Hepatocyte (in vitro differentiated cells): ENCODE measurements around the gene MRPL55. TPM values are rescaled to one million over a fixed set of nuclear protein-coding genes. Genes with fewer than 3 reads are reported as not detected.

Experiments used
- DNase-seq: peaks from one replicate; pipeline ENCODE4 v3.0.0-alpha.2; 2016; ENCODE audit warnings: low spot score
- H2AFZ ChIP-seq: fragments of 200-600 bp; sonication (generic); 2 replicates; pipeline ENCODE4 v1.6.0; 2016; ENCODE audit warnings: antibody characterized with exemption, mild to moderate bottlenecking
- H3K27ac ChIP-seq: fragments of 200-600 bp; sonication (generic); 2 replicates; pipeline ENCODE4 v1.5.1; 2016; ENCODE audit warnings: mild to moderate bottlenecking
- H3K27me3 ChIP-seq: fragments of 200-600 bp; sonication (generic); 2 replicates; pipeline ENCODE4 v1.6.1; 2016
- H3K36me3 ChIP-seq: fragments of 200-600 bp; sonication (generic); replicated peaks from 2 replicates; pipeline ENCODE4 v1.5.1; 2016; ENCODE audit warnings: low read depth; ENCODE audit not compliant: insufficient read depth
- H3K4me1 ChIP-seq: fragments of 200-600 bp; sonication (generic); 2 replicates; pipeline ENCODE4 v1.5.1; 2016; ENCODE audit warnings: mild to moderate bottlenecking, moderate library complexity; ENCODE audit not compliant: insufficient read depth
- H3K4me2 ChIP-seq: fragments of 200-600 bp; sonication (generic); 2 replicates; pipeline ENCODE4 v1.6.0; 2016
- H3K4me3 ChIP-seq: fragments of 200-600 bp; sonication (generic); 2 replicates; pipeline ENCODE4 v1.5.1; 2016; ENCODE audit warnings: mild to moderate bottlenecking
- H3K79me2 ChIP-seq: fragments of 200-600 bp; sonication (generic); 2 replicates; pipeline ENCODE4 v1.6.0; 2017; ENCODE audit warnings: mild to moderate bottlenecking
- H3K9me2 ChIP-seq: fragments of 200-600 bp; sonication (generic); replicated peaks from 2 replicates; pipeline ENCODE4 v1.6.0; 2017; ENCODE audit warnings: mild to moderate bottlenecking; ENCODE audit not compliant: insufficient read depth
- H3K9me3 ChIP-seq: fragments of 200-600 bp; sonication (generic); 2 replicates; pipeline ENCODE4 v1.5.1; 2016; ENCODE audit warnings: low read depth, mild to moderate bottlenecking
- H4K20me1 ChIP-seq: fragments of 200-600 bp; sonication (generic); 2 replicates; pipeline ENCODE4 v1.6.0; 2016; ENCODE audit warnings: mild to moderate bottlenecking; ENCODE audit not compliant: insufficient read depth, poor library complexity, severe bottlenecking
- EZH2 ChIP-seq: fragments of 200-600 bp; sonication (generic); IDR thresholded peaks from 2 replicates; pipeline ENCODE4 v1.6.1; 2016; ENCODE audit warnings: antibody characterized with exemption, mild to moderate bottlenecking, borderline replicate concordance
- EZH2phosphoT487 ChIP-seq: fragments of 200-600 bp; sonication (generic); IDR thresholded peaks from one replicate; pipeline ENCODE4 v1.6.1; 2018; ENCODE audit warnings: antibody characterized with exemption, mild to moderate bottlenecking, low read depth, moderate library complexity; ENCODE audit not compliant: unreplicated experiment, severe bottlenecking
- WGBS: methylation state at CpG from one replicate; pipeline ENCODE4 v1.1.6; 2016; ENCODE audit warnings: low lambda C conversion rate; ENCODE audit errors: missing lambda C conversion rate; 5-methylcytosine and 5-hydroxymethylcytosine counted together
- polyA plus RNA-seq: library from polyadenylated mRNA; unstranded; fragments of >200 nt; fragmentation: Nextera tagmentation; extraction: Ambion mirVana; gene quantifications from 2 replicates; pipeline ENCODE4 v1.2.1, GENCODE V29; 2016
- total RNA-seq: library from RNA; depleted of rRNA; stranded (reverse); fragments of >200 nt; gene quantifications from 2 replicates; pipeline ENCODE4 v1.2.3, GENCODE V29; 2014
- TF ChIP-seq, protein P1 (sequence below): fragments of 200-600 bp; sonication (generic); IDR thresholded peaks from 2 replicates; pipeline ENCODE4 v1.5.1; 2016; ENCODE audit warnings: antibody characterized with exemption, mild to moderate bottlenecking; ENCODE audit not compliant: poor library complexity

The MRPL55 gene
- total and polyA plus RNA-seq, 2 experiments from 2014 or later, result 64.8 to 130 TPM

DNA sequence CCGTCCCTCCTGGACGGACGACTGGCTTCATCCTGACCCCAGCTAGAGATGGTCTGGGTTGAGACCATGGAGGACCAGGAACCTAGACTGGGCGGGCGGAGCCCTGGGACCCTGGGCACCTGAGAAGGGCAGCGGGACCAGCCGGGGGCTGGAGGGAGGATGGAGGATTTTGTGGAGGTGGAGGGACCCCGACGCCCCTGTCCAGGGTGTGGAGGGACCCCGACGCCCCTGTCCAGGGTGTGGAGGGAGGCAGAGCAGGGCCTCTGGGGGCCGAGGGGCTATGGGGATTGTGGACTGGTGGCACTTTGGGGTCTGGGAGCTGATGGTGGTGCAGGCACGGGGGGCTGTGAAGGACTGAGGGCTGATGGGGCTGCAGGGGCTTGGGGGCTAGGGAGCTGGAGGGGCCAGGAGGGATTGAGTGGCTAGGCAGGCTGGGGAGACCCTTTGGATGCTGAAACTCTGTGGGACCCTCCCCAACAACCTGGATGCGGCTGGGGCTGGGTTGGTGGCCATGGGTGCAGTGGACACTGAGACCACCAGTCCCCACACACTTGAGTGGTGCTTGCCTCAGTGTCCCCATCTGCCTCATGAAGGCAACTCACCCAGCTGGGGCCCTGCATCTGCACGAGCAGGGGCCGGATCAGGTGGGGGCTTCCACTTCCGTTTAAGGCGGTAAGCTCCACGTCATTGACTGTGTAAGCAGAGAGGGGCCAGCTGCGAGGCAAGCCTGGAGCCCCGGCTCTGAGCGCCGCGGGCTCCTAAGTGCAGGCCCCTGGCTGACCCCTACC is 48.0 kb upstream of the MRPL55 start:
- Histone ChIP-seq H3K9me3 (no peaks in the 10 kb centered on the region), H3K4me1 (peaks cover 3% of the 10 kb centered on the region), H2AFZ (no peak overlapping the region), H3K4me2 (no peak overlapping the region), H3K36me3 (no peaks in the 10 kb centered on the region), H4K20me1 (no peaks in the 10 kb centered on the region), H3K27ac (no peak overlapping the region), H3K79me2 (no peaks in the 10 kb centered on the region), H3K9me2 (no peaks in the 10 kb centered on the region), H3K27me3 (no peaks in the 10 kb centered on the region), H3K4me3 (no peak overlapping the region)
- DNase-seq, result no peak
- 92% methylated on average over 17 of the region's 24 CpGs for WGBS
- TF ChIP-seq, protein P1, sequence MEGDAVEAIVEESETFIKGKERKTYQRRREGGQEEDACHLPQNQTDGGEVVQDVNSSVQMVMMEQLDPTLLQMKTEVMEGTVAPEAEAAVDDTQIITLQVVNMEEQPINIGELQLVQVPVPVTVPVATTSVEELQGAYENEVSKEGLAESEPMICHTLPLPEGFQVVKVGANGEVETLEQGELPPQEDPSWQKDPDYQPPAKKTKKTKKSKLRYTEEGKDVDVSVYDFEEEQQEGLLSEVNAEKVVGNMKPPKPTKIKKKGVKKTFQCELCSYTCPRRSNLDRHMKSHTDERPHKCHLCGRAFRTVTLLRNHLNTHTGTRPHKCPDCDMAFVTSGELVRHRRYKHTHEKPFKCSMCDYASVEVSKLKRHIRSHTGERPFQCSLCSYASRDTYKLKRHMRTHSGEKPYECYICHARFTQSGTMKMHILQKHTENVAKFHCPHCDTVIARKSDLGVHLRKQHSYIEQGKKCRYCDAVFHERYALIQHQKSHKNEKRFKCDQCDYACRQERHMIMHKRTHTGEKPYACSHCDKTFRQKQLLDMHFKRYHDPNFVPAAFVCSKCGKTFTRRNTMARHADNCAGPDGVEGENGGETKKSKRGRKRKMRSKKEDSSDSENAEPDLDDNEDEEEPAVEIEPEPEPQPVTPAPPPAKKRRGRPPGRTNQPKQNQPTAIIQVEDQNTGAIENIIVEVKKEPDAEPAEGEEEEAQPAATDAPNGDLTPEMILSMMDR, result no peak
- TF ChIP-seq EZH2, result no peak
- no peak for TF ChIP-seq EZH2phosphoT487

DNA sequence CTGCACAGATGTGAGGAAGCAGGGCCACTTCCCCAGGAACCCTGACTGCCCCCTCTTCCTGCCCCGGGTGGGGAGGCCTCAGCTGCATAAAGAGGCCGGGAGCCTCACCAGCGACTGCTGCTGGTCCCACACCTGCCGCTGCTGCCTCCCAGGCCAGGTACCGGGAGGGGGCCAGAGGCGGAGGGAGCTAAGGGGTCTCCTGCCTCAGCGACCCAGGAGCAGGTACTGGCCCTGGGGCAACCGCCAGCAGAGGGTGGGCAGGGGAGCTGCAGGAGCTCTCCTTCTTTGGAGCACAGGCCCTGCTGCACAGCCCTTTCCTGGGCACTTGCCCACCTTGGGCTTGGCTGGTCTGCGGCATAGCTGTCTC is 47.4 kb upstream of the MRPL55 start:
- 88% methylated on average over 9 of the region's 9 CpGs for WGBS
- DNase-seq, result no peak

DNA sequence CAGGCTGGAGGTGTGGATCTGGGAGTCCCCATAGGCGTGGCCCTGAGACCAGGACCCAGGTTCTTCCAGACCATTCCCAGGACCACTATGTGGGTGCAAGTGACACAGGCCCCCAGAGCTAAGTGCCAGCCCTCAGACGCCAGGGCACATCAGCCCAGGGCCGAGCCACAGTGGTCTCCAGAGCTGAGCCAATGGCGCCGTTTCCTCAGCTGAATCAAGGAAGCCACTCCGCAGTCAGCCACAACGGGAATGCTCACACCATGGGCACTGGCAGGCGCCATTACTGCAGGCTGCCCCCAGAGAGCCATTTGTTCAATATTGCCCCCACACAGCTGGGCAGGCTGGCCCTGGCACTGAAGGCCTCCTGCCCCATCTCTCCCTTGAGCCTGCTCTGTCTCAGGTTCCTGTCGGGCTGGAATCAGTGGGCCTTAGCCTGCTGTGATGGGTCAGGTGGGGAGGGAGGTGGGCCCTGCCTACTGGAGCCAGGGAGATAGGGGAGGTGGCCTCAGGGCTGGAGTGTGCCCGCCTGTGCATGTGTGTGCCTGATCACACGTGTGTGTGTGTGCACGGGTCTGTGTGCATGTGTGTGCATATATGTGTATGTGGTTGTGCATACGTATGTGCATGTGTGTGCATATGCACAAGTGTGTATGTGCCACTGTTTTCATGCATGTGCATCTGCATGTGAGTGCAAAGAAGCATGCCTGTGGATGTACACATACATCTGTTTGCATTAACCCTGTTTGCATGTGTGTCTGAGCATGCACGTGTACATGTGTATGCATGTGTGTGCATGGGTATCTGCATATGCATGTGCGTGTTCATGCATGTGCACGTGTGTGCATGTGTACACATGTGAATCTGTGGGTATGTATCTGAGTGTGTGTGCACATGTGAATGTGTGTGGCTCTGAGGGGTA is 46.8 kb upstream of the MRPL55 start:
- WGBS, result 92% methylated on average over 16 of the region's 16 CpGs
- no peak overlapping the region for H3K27ac ChIP-seq
- H3K36me3 ChIP-seq, result no peaks in the 10 kb centered on the region
- H3K4me3 ChIP-seq, result no peak overlapping the region
- TF ChIP-seq EZH2 (no peak), EZH2phosphoT487 (no peak)
- TF ChIP-seq, protein P1, result no peak
- H2AFZ ChIP-seq, result no peak overlapping the region
- peaks cover 12% of the 10 kb centered on the region for H3K4me1 ChIP-seq
- H3K9me2 ChIP-seq, result no peaks in the 10 kb centered on the region
- H3K9me3 ChIP-seq, result no peaks in the 10 kb centered on the region
- H3K4me2 ChIP-seq, result no peak overlapping the region
- H4K20me1 ChIP-seq, result no peaks in the 10 kb centered on the region
- no peak for DNase-seq
- no peaks in the 10 kb centered on the region for H3K79me2 ChIP-seq
- H3K27me3 ChIP-seq, result no peaks in the 10 kb centered on the region

More for the DNA sequence above, 47.4 kb upstream of the MRPL55 start:
- Histone ChIP-seq H2AFZ (no peak overlapping the region), H3K4me1 (peaks cover 5% of the 10 kb centered on the region), H3K9me2 (no peaks in the 10 kb centered on the region), H3K36me3 (no peaks in the 10 kb centered on the region), H3K79me2 (no peaks in the 10 kb centered on the region), H3K4me2 (no peak overlapping the region), H3K9me3 (no peaks in the 10 kb centered on the region), H3K27ac (no peak overlapping the region), H3K27me3 (no peaks in the 10 kb centered on the region), H4K20me1 (no peaks in the 10 kb centered on the region), H3K4me3 (no peak overlapping the region)
- no peak for TF ChIP-seq EZH2phosphoT487
- TF ChIP-seq EZH2, result no peak
- TF ChIP-seq, protein P1, result no peak
